Activated CD4-positive, CD25-positive, alpha-beta regulatory T cell treated with anti-CD3 and anti-CD28 coated beads, Interleukin-2, amount 50 U/mL, for 24 hours (primary cell): ENCODE results near the gene ZNF491.
"Not testable (repeated sequence)": the region's sequence is repeated elsewhere in the genome, so short reads cannot be mapped to it uniquely, and the experiment has no call there.

ENCODE experiments used
- ATAC-seq, 2 donors: fragments of 150-1000 bp; cut with Tn5 transposase; one replicate each; pipeline ENCODE4 v1.10.0; 2021; ENCODE audit warnings: mild to moderate bottlenecking in 1 of 2, moderate library complexity in 1 of 2

ZNF491 gene

GRCh38 chr19:11807099-11807380, 8.7 kb downstream of the ZNF491 start:
- ATAC-seq, result no peak

DNA sequence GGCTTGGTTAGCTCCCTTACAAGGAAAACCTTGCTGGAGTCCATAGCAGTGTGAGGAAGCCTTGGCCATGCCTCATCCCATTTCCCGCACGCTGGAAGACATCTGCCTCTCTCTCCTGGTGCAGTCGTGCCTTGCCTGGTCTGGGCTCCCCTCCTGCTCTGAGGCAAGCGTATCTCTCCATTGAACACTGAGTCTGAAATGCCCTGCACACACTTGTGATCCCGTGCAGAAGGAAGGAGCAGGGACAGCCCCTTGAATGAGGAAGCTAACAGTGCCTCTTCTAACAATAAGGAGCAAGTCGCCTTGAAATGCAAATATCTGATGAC, 15.3 kb downstream of the ZNF491 start:
- ATAC-seq, result peak; percentile 24 to 32

DNA sequence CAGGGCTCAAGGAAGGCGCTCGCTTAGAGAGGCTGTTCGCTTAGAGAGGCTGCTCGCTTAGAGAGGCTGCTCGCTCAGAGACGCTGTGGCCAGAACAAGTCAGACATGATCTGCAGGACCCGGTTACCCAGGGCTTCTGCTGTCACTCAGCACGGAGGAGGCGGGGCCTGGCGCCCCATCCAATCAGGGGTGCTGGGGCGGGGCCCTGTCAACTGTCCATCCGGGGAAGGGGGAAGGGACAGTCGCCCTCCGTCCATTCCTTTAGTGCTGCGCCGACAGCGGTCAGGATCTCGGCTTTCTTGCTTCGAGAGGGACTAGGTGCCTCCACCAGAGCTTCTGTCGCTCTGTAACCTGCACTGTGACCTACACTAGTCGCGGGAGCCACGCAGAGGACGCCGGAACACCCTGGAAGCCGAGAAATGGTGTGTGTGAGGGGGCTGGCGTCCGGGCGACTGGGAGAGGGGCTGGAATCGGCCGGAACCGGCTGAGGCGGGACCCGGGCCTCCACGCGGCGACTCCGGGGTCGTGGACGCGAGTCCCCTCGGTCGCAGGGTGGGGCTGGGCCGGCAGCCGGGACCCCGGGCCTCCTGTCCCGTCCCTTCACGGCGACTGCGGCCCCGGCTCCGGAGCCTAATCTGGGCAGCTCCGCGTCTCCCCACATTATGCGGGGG, 15.8 kb downstream of the ZNF491 start, which contains the start of gene ZNF440:
Gene ZNF440 (plus strand): TSS at position 245 of the 671 bp plus-strand sequence. CDS start 175 bp downstream, at position 420.
- ATAC-seq, result peak; percentile 100

- peak in 1 of 2 donors; percentile 8 for ATAC-seq
Measured at GRCh38 chr19:11814700-11815035, 16.3 kb downstream of the ZNF491 start.

DNA sequence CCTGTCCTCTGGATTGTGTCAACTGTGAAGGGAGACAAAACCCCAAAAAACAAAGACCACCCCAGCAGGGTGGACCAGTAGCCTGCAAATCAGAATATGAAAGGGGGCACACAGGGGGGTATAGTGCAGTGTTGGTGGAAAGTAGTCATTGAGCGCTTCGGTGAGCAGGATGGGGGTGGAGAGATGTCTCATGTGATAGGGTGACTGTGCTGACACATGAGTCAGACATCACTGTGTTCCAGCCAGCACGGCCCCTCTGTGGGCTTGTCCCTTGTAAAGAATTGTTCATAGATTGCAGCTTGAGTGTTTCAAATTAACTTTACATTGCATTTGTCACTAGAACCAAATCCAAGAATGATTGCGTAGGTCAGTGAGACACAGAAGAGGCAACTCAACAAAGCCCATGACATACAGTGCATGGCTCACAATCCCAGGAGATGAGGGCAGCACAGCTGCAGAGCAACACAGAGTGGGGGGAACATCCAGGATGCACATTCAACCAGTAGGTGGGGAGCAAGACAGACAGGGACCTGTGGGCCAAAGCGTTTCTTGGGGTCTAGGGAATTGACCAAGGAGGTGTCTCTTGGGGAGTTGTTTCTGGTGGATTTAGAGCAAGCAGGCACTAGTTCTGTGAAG, 23.3 kb downstream of the ZNF491 start:
- peak in 1 of 2 donors; percentile 45 for ATAC-seq

DNA sequence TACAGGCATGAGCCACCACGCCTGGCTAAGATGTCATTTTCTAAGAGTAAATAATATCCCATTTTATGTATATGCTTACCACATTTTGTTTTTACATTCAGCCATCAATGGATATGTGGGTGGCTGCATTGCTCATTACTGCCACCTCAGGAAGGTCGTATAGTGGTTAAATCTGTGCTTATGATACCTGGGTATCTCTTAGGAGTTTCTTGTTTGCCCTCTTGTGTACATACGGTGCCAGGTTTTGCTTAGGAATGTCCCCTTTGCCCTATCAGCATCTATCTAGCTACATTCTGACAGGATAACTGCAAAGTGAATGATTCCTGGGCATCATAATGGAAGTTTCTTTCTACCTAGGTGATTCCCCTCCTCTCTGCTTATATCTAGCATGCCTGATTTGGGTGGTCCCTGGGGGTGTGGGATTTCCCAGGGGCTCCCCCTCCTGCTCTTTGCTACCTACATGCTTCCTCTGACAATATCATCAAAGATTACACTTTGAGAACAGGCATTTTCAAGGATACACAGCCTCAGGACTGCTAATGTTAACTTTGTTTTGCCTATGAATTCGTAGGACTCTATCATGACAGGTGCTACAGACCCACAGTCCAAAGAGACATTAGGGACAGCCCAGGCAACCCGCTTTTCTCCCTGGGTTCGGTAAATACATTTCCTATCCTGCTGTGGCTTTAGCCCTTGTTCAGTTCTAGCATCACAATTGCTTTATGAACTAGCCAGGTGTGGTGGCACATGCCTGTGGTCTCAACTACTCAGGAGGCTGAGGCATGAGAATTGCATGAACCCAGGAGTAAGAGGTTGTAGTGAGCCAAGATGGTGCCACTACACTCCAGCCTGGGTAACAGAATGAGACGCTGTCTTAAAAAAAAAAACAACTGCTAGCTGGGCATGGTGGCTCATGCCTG, 30.9 kb downstream of the ZNF491 start:
- not testable (repeated sequence) for ATAC-seq

- no peak for ATAC-seq
Measured at GRCh38 chr19:11832253-11832912, 34.1 kb downstream of the ZNF491 start.

DNA sequence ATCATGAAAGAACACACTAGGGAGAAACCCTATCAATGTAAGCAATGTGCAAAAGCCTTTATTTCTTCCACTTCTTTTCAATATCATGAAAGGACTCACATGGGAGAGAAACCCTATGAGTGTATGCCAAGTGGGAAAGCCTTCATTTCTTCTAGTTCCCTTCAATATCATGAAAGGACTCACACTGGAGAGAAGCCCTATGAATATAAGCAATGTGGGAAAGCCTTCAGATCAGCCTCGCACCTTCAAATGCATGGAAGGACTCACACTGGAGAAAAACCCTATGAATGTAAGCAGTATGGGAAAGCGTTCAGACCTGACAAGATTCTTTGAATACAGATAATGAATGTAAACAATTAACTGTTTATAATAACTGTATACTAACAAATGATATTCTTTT, 35.2 kb downstream of the ZNF491 start:
- ATAC-seq, result no peak

DNA sequence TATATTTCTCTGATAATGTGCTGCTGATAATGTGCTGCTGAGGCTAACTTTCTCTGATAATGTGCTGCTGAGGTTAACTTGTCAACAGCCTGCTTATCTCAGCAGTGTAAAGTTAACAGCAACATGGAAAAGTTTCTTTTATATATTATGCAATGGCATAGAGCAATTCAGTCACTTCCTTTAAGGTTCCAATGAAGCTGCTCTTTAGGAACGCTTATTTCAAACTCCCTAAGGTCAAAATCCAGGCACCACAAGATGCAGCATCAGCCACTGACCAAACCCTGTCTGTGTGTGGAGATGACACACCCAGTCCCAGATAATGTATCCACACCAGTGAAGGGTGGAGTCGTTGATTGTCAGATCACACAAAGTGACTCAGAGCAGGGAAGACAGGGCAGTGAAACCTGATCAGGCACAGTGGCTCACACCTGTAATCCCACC, 37.3 kb downstream of the ZNF491 start:
- not testable (repeated sequence) for ATAC-seq

DNA sequence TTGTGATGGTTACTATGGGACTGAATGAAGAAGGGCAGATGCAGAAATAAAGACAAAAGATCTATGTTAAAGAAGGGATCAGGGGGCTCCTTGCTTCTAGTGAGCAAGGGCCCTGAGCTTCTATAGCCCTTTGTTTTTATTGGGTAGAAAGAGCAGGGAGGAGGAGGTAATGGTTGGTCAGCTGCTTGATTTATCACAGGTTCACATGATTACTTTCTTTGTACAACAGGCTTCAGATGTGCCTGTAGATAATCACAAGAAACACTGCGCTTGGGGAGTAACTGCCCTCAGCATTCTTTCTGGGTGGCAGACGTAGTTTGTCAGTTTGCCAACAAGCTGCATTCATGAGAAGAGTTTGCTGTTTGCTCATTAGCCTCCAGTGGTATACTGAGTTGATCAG, 45.4 kb downstream of the ZNF491 start:
- ATAC-seq, result no peak

- ATAC-seq, result not testable (repeated sequence)
Measured at GRCh38 chr19:11847615-11848014, 49.3 kb downstream of the ZNF491 start.

DNA sequence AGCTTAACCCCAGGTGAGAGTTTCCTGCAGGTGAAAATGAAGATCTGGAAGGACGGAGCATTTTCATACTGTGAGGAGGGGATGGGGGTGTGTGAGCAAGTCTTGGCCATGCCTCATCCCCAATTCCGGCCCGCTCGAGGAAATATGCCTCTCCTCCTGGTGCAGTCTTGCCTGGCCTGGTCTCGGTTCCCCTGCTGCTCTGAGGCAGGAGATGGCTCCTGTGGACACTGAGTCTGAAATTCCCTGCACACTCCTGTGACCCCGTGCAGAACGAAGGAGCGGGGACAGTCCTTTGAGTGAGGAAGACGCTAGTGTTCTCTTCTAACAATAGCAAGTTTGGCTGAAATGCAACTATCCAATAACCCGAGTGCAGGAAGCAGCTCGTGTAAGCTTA, 49.9 kb downstream of the ZNF491 start:
- ATAC-seq, result no peak

GRCh38 chr19:11848594-11849469, 50.5 kb downstream of the ZNF491 start, which contains the start of gene ZNF439:
ZNF439 (plus strand) TSS chr19:11848726; CDS start chr19:11848868, 142 bp downstream.
- peak; percentile 100 for ATAC-seq

GRCh38 chr19:11850289-11850688, 52.0 kb downstream of the ZNF491 start:
- not testable (repeated sequence) for ATAC-seq

- no peak for ATAC-seq
Measured at GRCh38 chr19:11853358-11853757, 55.0 kb downstream of the ZNF491 start.

GRCh38 chr19:11856596-11857250, 58.4 kb downstream of the ZNF491 start:
- no peak for ATAC-seq
